ENCODE data around the gene METRNL.

METRNL gene

GRCh38 chr17:83085103-83085502 lies 5.7 kb downstream of the METRNL start:
- Histone ChIP-seq H2AFZ (ENCODE audit: low read depth, low read length) (no peak overlapping the region), H3K4me3 (ENCODE audit: low read depth in 1 of 2, low read length in 2 of 2) (no peak overlapping the region), H3K27me3 (ENCODE audit: insufficient read depth, low read length, poor library complexity) (peaks cover 22% of the 10 kb centered on the region), H4K20me1 (ENCODE audit: insufficient read depth, low read length) (0 out of 2 replicates have a peak, but pooled peaks cover 9% of the 10 kb centered on the region), H3K4me1 (ENCODE audit: insufficient read depth, low read length) (no peaks in the 10 kb centered on the region), H3K36me3 (ENCODE audit: insufficient read depth, low read length) (no peaks in the 10 kb centered on the region), H3K27ac (ENCODE audit: low read length) (no peak overlapping the region), H3K4me2 (ENCODE audit: insufficient read depth, low read length) (no peak overlapping the region), H3K9ac (ENCODE audit: low read depth, low read length) (no peak overlapping the region), H3K9me3 (ENCODE audit: insufficient read depth, low read length, severe bottlenecking) (no peaks in the 10 kb centered on the region), H3K79me2 (ENCODE audit: insufficient read depth, low read length) (no peaks in the 10 kb centered on the region)
- DNase-seq, result no peak
- no peak for ATAC-seq (ENCODE audit: insufficient read depth, low read depth)
- no peak for TF ChIP-seq EZH2 (IDR thresholded peaks at IDR 0.05; ENCODE audit: borderline replicate concordance, low read depth, low read length, severe bottlenecking)
- no peak for TF ChIP-seq CTCF (IDR thresholded peaks at IDR 0.05; ENCODE audit: borderline replicate concordance, extremely low read depth, low read length, poor library complexity, severe bottlenecking)

- H3K27ac ChIP-seq (ENCODE audit: low read length), result no peak overlapping the region
- no peak overlapping the region for H3K9ac ChIP-seq (ENCODE audit: low read depth, low read length)
- H2AFZ ChIP-seq (ENCODE audit: low read depth, low read length), result no peak overlapping the region
- H4K20me1 ChIP-seq (ENCODE audit: insufficient read depth, low read length), result 0 out of 2 replicates have a peak, but pooled peaks cover 9% of the 10 kb centered on the region
- H3K36me3 ChIP-seq (ENCODE audit: insufficient read depth, low read length), result no peaks in the 10 kb centered on the region
- no peak for DNase-seq
- TF ChIP-seq EZH2 (IDR thresholded peaks at IDR 0.05; ENCODE audit: borderline replicate concordance, low read depth, low read length, severe bottlenecking) (no peak), CTCF (IDR thresholded peaks at IDR 0.05; ENCODE audit: borderline replicate concordance, extremely low read depth, low read length, poor library complexity, severe bottlenecking) (no peak)
- no peak for ATAC-seq (ENCODE audit: insufficient read depth, low read depth)
- no peaks in the 10 kb centered on the region for H3K4me1 ChIP-seq (ENCODE audit: insufficient read depth, low read length)
- peaks cover 18% of the 10 kb centered on the region for H3K27me3 ChIP-seq (ENCODE audit: insufficient read depth, low read length, poor library complexity)
- no peaks in the 10 kb centered on the region for H3K9me3 ChIP-seq (ENCODE audit: insufficient read depth, low read length, severe bottlenecking)
- H3K4me2 ChIP-seq (ENCODE audit: insufficient read depth, low read length), result no peak overlapping the region
- H3K4me3 ChIP-seq (ENCODE audit: low read depth in 1 of 2, low read length in 2 of 2), result no peak overlapping the region
- H3K79me2 ChIP-seq (ENCODE audit: insufficient read depth, low read length), result no peaks in the 10 kb centered on the region
Measured at GRCh38 chr17:83085526-83086198, 6.3 kb downstream of the METRNL start.

GRCh38 chr17:83086199-83086880 lies 6.9 kb downstream of the METRNL start:
- no peak overlapping the region for H3K27ac ChIP-seq (ENCODE audit: low read length)
- H3K9me3 ChIP-seq (ENCODE audit: insufficient read depth, low read length, severe bottlenecking), result no peaks in the 10 kb centered on the region
- no peaks in the 10 kb centered on the region for H3K79me2 ChIP-seq (ENCODE audit: insufficient read depth, low read length)
- DNase-seq (no peak), ATAC-seq (ENCODE audit: insufficient read depth, low read depth) (no peak)
- H3K4me3 ChIP-seq (ENCODE audit: low read depth in 1 of 2, low read length in 2 of 2), result no peak overlapping the region
- no peak overlapping the region for H2AFZ ChIP-seq (ENCODE audit: low read depth, low read length)
- H3K4me1 ChIP-seq (ENCODE audit: insufficient read depth, low read length), result no peaks in the 10 kb centered on the region
- TF ChIP-seq CTCF (IDR thresholded peaks at IDR 0.05; ENCODE audit: borderline replicate concordance, extremely low read depth, low read length, poor library complexity, severe bottlenecking) (no peak), EZH2 (IDR thresholded peaks at IDR 0.05; ENCODE audit: borderline replicate concordance, low read depth, low read length, severe bottlenecking) (no peak)
- H3K4me2 ChIP-seq (ENCODE audit: insufficient read depth, low read length), result no peak overlapping the region
- H3K36me3 ChIP-seq (ENCODE audit: insufficient read depth, low read length), result no peaks in the 10 kb centered on the region
- H4K20me1 ChIP-seq (ENCODE audit: insufficient read depth, low read length), result 0 out of 2 replicates have a peak, but pooled peaks cover 7% of the 10 kb centered on the region
- H3K27me3 ChIP-seq (ENCODE audit: insufficient read depth, low read length, poor library complexity), result peaks cover 11% of the 10 kb centered on the region
- no peak overlapping the region for H3K9ac ChIP-seq (ENCODE audit: low read depth, low read length)

All from DND-41 (cell line).